ENCODE results near the gene SLC39A10. TPM values are rescaled to one million over a fixed set of nuclear protein-coding genes. Genes with fewer than 3 reads are reported as not detected.

SLC39A10 gene
- total and polyA plus RNA-seq, 2 donors (not counting 3 experiments of a cell fraction or from before 2014, with no cell fraction given): 11.4 to 39.9 TPM

GRCh38 chr2:195737511-195738325 lies 80.7 kb downstream of the SLC39A10 start:
- intact Hi-C loops (cut with micrococcal nuclease): no loop called here
- Histone ChIP-seq H4K20me1 (replicated peaks; ENCODE audit: control insufficient read depth, extremely low read depth, insufficient read depth, low read length) (no peaks in the 10 kb centered on the region), H3K27me3 (ENCODE audit: control insufficient read depth in 2 of 2, insufficient read depth in 2 of 2, low read length in 2 of 2) (no peaks in the 10 kb centered on the region), H3K27ac (ENCODE audit: insufficient read depth, low read depth, low read length) (peak overlapping the region; percentile 15), H3K9me1 (replicated peaks; ENCODE audit: control insufficient read depth, extremely low read depth, insufficient read depth, low read length) (no peaks in the 10 kb centered on the region), H3K79me2 (ENCODE audit: control insufficient read depth, insufficient read depth, low read length) (no peaks in the 10 kb centered on the region), H3K4me1 (ENCODE audit: control insufficient read depth, extremely low read depth, insufficient read depth, low read length) (peaks cover 11% of the 10 kb centered on the region), H3K4me2 (ENCODE audit: insufficient read depth, low read length) (peak overlapping the region; percentile 8), H3K9me3 (replicated peaks; ENCODE audit: control insufficient read depth, insufficient read depth, low read length) (no peaks in the 10 kb centered on the region), H3K9ac (replicated peaks; ENCODE audit: extremely low read depth, insufficient read depth, low read length) (no peak overlapping the region), H3K4me3 (replicated peaks in 1 of 3; ENCODE audit: insufficient read depth in 1 of 3, low read depth in 1 of 3, low read length in 3 of 3) (no peak overlapping the region), H3K36me3 (ENCODE audit: control insufficient read depth in 2 of 2, extremely low read depth in 1 of 2, insufficient read depth in 2 of 2, low read length in 2 of 2) (no peaks in the 10 kb centered on the region), H2AFZ (ENCODE audit: low read depth, low read length) (no peak overlapping the region)
- dilution Hi-C loops (cut with MboI; ENCODE audit: extremely low pct_ligation_motif_present, low sequenced_read_pairs): no loop called here
- CTCF ChIA-PET: interaction anchor here (0.8 to 1.3 kb wide), 3 partner anchors 10 to 20 kb away, joined by 3 to 6 read pairs (median 3); no protein-coding TSS in a partner anchor
- POLR2A ChIA-PET: no interaction called here
- DNase-seq (ENCODE audit: low read depth, low spot score) (peak; percentile 57), FAIRE-seq (peak; percentile 71)
- no peak for TF ChIP-seq EZH2 (IDR thresholded peaks at IDR 0.05; ENCODE audit: borderline replicate concordance, low read depth, low read length, severe bottlenecking)
- peak; percentile 11 for TF ChIP-seq FOS (IDR thresholded peaks at IDR 0.05; ENCODE audit: borderline replicate concordance, insufficient read depth, low read length)
- no peak for TF ChIP-seq GATA2 (IDR thresholded peaks at IDR 0.05; ENCODE audit: insufficient read depth, insufficient read length, low read depth, low read length)
- no peak for TF ChIP-seq MAX (IDR thresholded peaks at IDR 0.05; ENCODE audit: insufficient read depth, insufficient read length)
- BruUV-seq (replicated peaks): no TSS peak

GRCh38 chr2:195741191-195741590 lies 84.2 kb downstream of the SLC39A10 start:
- H3K79me2 ChIP-seq (ENCODE audit: control insufficient read depth, insufficient read depth, low read length): no peaks in the 10 kb centered on the region
- H3K36me3 ChIP-seq (ENCODE audit: control insufficient read depth in 2 of 2, extremely low read depth in 1 of 2, insufficient read depth in 2 of 2, low read length in 2 of 2): no peaks in the 10 kb centered on the region
- no peak for TF ChIP-seq CTCF (IDR thresholded peaks at IDR 0.05; ENCODE audit: extremely low read depth in 1 of 2, insufficient read depth in 1 of 2, low read depth in 1 of 2, low read length in 2 of 2)
- TF ChIP-seq POLR2A (IDR thresholded peaks at IDR 0.05; ENCODE audit: low read depth, low read length): no peak
- TF ChIP-seq POLR2AphosphoS5 (IDR thresholded peaks at IDR 0.05; ENCODE audit: insufficient read depth, low read depth, low read length): no peak
- TF ChIP-seq MAX (IDR thresholded peaks at IDR 0.05; ENCODE audit: insufficient read depth, insufficient read length): no peak
- no peak overlapping the region for H3K9ac ChIP-seq (replicated peaks; ENCODE audit: extremely low read depth, insufficient read depth, low read length)
- DNase-seq (ENCODE audit: low read depth, low spot score) (no peak), FAIRE-seq (no peak)
- H3K4me1 ChIP-seq (ENCODE audit: control insufficient read depth, extremely low read depth, insufficient read depth, low read length): peaks cover 11% of the 10 kb centered on the region
- no TSS peak for BruUV-seq (replicated peaks)
- H3K9me1 ChIP-seq (replicated peaks; ENCODE audit: control insufficient read depth, extremely low read depth, insufficient read depth, low read length): no peaks in the 10 kb centered on the region
- ChIA-PET POLR2A (no interaction called here), CTCF (no interaction called here)
- dilution Hi-C loops (cut with MboI; ENCODE audit: extremely low pct_ligation_motif_present, low sequenced_read_pairs) (no loop called here), intact Hi-C loops (cut with micrococcal nuclease) (no loop called here)
- H3K27ac ChIP-seq (ENCODE audit: insufficient read depth, low read depth, low read length): no peak overlapping the region
- H3K4me3 ChIP-seq (replicated peaks in 1 of 3; ENCODE audit: insufficient read depth in 1 of 3, low read depth in 1 of 3, low read length in 3 of 3): no peak overlapping the region
- no peaks in the 10 kb centered on the region for H4K20me1 ChIP-seq (replicated peaks; ENCODE audit: control insufficient read depth, extremely low read depth, insufficient read depth, low read length)
- H2AFZ ChIP-seq (ENCODE audit: low read depth, low read length): no peak overlapping the region
- H3K9me3 ChIP-seq (replicated peaks; ENCODE audit: control insufficient read depth, insufficient read depth, low read length): no peaks in the 10 kb centered on the region
- no peak overlapping the region for H3K4me2 ChIP-seq (ENCODE audit: insufficient read depth, low read length)
- H3K27me3 ChIP-seq (ENCODE audit: control insufficient read depth in 2 of 2, insufficient read depth in 2 of 2, low read length in 2 of 2): no peaks in the 10 kb centered on the region
